Stomach (tissue), 4 donors: ENCODE results near the gene ZNF33B.

ENCODE experiments used
- EP300 ChIP-seq: sonication (generic); formaldehyde crosslinking; IDR thresholded peaks from one replicate; pipeline ENCODE4 v1.6.1; 2017; ENCODE audit warnings: antibody characterized with exemption
- POLR2A ChIP-seq, 4 donors: fragments of 450-650 bp; IDR thresholded peaks; one replicate each; pipeline ENCODE4 v1.6.1; 2016; ENCODE audit warnings: antibody characterized with exemption in 4 of 4, control low read depth in 2 of 4, mild to moderate bottlenecking in 1 of 4, moderate library complexity in 1 of 4
- POLR2AphosphoS5 ChIP-seq, 3 donors: sonication (generic); formaldehyde crosslinking; IDR thresholded peaks; one replicate each; pipeline ENCODE4 v1.6.1; 2016; ENCODE audit warnings: antibody characterized with exemption in 3 of 3
- TF ChIP-seq, protein P1 (sequence below), 7 experiments: fragments of 450-650 bp in 4 of 7; fragments of 200-600 bp in 3 of 7; sonication (generic) in 3 of 7; IDR thresholded peaks; one replicate each; pipeline ENCODE4 v1.5.1; 2016 to 2019; ENCODE audit warnings: antibody characterized with exemption in 7 of 7, control low read depth in 2 of 7, mild to moderate bottlenecking in 1 of 7

DNA sequence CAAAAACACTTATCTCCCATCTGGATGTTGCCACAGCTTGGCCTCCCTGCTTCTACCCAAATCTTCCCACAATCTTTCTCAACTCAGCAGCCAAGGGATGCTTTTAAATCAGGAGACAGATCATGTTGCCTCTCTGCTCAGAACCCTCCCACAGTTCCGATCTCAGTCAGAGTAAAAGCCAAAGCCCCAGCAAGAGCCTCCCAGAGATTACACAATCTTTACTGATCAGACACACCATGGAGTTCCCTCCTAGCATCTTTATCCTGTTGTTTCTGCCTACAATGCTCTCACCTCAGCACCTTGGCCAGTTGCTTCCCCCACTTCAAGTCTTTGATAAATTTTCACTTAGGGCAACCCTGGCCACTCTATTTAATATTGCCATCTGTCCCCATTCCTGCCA is 41.9 kb upstream of the ZNF33B start:
- TF ChIP-seq EP300 (no peak), POLR2AphosphoS5 (IDR thresholded peaks at IDR 0.05) (no peak), POLR2A (IDR thresholded peaks at IDR 0.05) (no peak)
- TF ChIP-seq, protein P1, sequence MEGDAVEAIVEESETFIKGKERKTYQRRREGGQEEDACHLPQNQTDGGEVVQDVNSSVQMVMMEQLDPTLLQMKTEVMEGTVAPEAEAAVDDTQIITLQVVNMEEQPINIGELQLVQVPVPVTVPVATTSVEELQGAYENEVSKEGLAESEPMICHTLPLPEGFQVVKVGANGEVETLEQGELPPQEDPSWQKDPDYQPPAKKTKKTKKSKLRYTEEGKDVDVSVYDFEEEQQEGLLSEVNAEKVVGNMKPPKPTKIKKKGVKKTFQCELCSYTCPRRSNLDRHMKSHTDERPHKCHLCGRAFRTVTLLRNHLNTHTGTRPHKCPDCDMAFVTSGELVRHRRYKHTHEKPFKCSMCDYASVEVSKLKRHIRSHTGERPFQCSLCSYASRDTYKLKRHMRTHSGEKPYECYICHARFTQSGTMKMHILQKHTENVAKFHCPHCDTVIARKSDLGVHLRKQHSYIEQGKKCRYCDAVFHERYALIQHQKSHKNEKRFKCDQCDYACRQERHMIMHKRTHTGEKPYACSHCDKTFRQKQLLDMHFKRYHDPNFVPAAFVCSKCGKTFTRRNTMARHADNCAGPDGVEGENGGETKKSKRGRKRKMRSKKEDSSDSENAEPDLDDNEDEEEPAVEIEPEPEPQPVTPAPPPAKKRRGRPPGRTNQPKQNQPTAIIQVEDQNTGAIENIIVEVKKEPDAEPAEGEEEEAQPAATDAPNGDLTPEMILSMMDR (IDR thresholded peaks at IDR 0.05) = no peak
